Measurements from ENCODE around the gene NUB1. TPM values are rescaled to one million over a fixed set of nuclear protein-coding genes. Genes with fewer than 3 reads are reported as not detected.

Gene NUB1
- total RNA-seq, 2 donors from 2014 or later, result 79.0 to 84.1 TPM

DNA sequence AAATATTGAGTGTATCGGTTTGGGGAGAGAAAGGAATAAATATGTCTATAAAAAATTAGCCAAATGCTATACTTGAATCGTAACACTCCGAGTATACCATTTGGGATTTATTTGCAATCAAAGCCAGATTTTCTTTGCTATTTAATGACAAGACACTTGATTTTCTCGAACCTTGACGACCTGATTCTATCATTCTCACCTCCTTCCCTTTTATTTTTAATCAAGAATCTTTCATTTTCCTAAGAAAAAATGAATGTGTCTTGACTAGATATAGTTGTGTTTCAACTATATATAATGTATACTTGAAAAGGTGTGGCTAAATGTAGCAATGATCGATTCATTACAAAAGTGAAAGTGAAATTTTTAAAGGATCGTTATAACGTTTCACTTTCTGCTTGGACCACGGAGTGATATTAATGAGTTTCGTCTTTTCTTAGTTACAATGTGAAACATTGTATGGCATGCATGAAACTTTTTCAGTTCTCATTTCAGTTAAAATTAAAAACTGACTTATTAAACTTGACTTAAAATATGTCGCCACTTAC lies 562 bp downstream of the NUB1 start:
- DNase-seq (no peak), ATAC-seq (replicated peaks in 1 of 2) (peak; percentile 62 to 64)
- Mint-ChIP-seq H3K9me3 (peaks cover 0 to 4% of the 10 kb centered on the region in 2 donors), H3K27ac (peak overlapping the region; percentile 99), H3K4me3 (peak overlapping the region; percentile 84 to 97), H3K36me3 (ENCODE audit: insufficient read depth in 2 of 2) (peaks cover 0 to 4% of the 10 kb centered on the region in 2 donors), H3K4me1 (ENCODE audit: low read depth) (peaks cover 47% of the 10 kb centered on the region), H3K27me3 (ENCODE audit: low read depth) (no peaks in the 10 kb centered on the region)

DNA sequence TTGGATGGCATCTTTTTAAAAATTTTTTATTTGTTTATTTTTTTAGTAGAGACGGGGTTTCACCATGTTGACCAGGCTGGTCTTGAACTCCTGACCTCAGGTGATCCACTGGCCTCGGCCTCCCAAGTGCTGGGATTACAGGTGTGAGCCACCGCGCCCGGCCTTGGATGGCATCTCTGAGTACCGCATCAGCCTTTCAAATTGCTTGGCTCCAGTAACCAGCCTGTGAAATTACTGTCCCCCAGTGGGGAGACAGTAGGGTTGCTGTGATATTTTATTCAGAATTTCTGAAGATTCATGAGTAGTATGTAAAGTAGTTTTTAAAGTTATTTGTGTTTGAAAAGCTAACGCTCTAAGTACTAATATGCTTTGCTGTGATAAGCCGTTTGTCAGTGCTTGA lies 1.2 kb downstream of the NUB1 start:
- no peaks in the 10 kb centered on the region for H3K27me3 Mint-ChIP-seq (ENCODE audit: low read depth)
- peaks cover 0 to 4% of the 10 kb centered on the region in 2 donors for H3K36me3 Mint-ChIP-seq (ENCODE audit: insufficient read depth in 2 of 2)
- H3K4me3 Mint-ChIP-seq, result peak overlapping the region; percentile 84 to 97
- peaks cover 47% of the 10 kb centered on the region for H3K4me1 Mint-ChIP-seq (ENCODE audit: low read depth)
- H3K9me3 Mint-ChIP-seq, result peaks cover 0 to 4% of the 10 kb centered on the region in 2 donors
- H3K27ac Mint-ChIP-seq, result peak overlapping the region; percentile 99
- DNase-seq, result no peak
- ATAC-seq (replicated peaks in 1 of 2), result no peak

DNA sequence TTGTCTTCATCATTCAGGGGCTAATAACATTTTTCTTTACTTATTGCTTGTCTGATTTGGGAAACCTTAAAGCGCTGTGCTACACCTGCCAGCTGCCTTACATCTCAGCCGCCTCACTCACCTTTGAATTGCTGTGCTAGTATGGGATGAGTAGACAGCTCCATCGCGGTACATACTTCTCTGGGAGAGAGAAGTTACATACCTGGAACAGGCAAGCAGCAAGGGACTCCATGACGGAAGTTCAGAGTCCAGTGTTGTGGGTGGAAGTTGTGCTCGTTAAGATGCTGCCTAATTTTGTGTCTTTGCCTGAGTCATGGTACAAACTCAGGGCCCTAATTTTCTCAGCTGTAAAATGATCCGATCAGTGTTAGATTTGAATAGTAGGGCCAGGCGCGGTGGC lies 1.9 kb downstream of the NUB1 start:
- peaks cover 51% of the 10 kb centered on the region for H3K4me1 Mint-ChIP-seq (ENCODE audit: low read depth)
- H3K4me3 Mint-ChIP-seq, result peak overlapping the region; percentile 76 to 84
- H3K36me3 Mint-ChIP-seq (ENCODE audit: insufficient read depth in 2 of 2), result peaks cover 2 to 4% of the 10 kb centered on the region in 2 donors
- DNase-seq, result no peak
- H3K9me3 Mint-ChIP-seq, result peaks cover 0 to 4% of the 10 kb centered on the region in 2 donors
- H3K27ac Mint-ChIP-seq, result peak overlapping the region; percentile 6
- no peaks in the 10 kb centered on the region for H3K27me3 Mint-ChIP-seq (ENCODE audit: low read depth)
- ATAC-seq (replicated peaks in 1 of 2), result no peak

DNA sequence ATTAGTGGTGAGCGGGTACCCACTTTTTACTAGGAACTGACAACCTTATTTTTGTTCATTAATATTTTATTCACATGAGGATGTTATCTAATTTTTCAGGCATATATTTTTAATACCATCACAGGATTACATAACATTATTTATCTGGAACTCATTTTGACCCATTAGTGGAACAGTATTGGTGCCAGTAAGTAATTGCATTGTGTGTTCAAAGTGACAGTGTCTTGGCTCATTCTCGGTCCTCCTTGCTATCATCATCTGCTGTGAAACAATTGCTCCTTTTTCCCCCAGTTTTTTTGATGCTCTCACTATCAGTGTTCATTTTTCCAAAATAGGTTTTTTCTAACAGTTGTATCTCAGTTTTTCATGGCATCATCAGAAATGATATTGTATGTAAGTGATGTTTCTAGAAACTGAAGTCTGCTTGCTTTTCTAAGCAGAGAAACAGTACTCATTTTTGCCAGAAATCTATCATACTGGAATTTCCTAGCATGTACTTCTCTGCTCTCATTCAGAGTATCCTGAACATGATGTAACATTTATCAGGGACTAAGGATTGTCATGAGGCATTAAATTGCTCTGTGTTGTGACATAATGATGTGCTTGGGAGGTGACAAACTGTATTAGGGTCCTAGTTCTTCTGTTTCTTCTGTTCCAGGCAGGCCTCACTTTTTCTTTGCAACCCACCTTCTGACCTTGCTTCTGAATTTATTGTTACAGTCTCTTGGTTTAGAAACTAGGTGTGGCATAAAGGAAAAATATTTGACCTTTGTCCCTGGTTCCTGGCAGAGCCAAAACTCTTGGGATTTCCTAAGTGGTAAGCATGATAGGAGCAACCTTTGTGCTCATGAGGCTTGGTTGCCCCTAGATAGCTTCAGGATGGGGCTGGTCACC lies 4.2 kb downstream of the NUB1 start:
- H3K27ac Mint-ChIP-seq, result peak overlapping the region; percentile 95
- peaks cover 2 to 4% of the 10 kb centered on the region in 2 donors for H3K36me3 Mint-ChIP-seq (ENCODE audit: insufficient read depth in 2 of 2)
- no peaks in the 10 kb centered on the region for H3K9me3 Mint-ChIP-seq
- no peak for DNase-seq
- no peak for ATAC-seq (replicated peaks in 1 of 2)
- H3K4me3 Mint-ChIP-seq, result peak overlapping the region in 1 of 2 donors; percentile 71
- H3K4me1 Mint-ChIP-seq (ENCODE audit: low read depth), result peaks cover 54% of the 10 kb centered on the region
- no peaks in the 10 kb centered on the region for H3K27me3 Mint-ChIP-seq (ENCODE audit: low read depth)

DNA sequence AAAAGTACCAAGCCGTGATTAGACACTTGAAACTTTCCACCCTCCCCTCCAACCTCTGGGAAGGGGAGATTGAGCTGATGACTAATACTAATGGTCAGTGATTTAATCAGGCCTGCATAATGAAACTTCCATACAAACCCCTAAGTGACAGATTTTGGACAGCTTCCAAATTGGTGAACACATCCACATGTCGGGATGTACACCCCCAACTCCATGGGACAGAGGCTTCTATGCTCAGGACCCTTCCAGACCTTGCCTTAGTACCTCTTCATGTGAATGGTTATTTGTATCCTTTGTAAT lies 4.8 kb downstream of the NUB1 start:
- Mint-ChIP-seq H3K27me3 (ENCODE audit: low read depth) (no peaks in the 10 kb centered on the region), H3K36me3 (ENCODE audit: insufficient read depth in 2 of 2) (peaks cover 3 to 4% of the 10 kb centered on the region in 2 donors), H3K4me3 (no peak overlapping the region), H3K9me3 (no peaks in the 10 kb centered on the region), H3K27ac (peak overlapping the region; percentile 44), H3K4me1 (ENCODE audit: low read depth) (peaks cover 55% of the 10 kb centered on the region)
- ATAC-seq (replicated peaks in 1 of 2) (no peak), DNase-seq (no peak)

DNA sequence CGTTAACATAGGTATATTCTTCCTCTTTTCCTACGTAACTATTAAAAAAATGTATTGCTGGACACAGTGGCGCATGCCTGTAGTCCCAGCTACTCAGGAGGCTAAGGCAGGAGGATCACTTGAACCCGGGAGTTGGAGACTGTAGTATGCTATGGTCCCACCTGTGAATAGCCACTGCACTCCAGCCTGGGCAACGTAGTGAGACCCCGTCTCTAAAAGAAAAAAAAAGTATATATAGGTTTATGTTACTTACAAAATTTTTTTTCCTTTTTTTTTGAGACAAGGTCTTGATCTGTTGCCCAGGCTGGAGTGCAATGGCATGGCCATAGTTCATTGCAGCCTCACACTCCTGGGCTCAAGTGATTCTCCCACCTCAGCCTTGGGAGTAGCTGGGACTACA lies 5.6 kb downstream of the NUB1 start:
- H3K4me3 Mint-ChIP-seq, result no peak overlapping the region
- peaks cover 63% of the 10 kb centered on the region for H3K4me1 Mint-ChIP-seq (ENCODE audit: low read depth)
- no peaks in the 10 kb centered on the region for H3K9me3 Mint-ChIP-seq
- DNase-seq (no peak), ATAC-seq (replicated peaks in 1 of 2) (no peak)
- H3K36me3 Mint-ChIP-seq (ENCODE audit: insufficient read depth in 2 of 2), result peaks cover 4 to 7% of the 10 kb centered on the region in 2 donors
- H3K27ac Mint-ChIP-seq, result no peak overlapping the region
- no peaks in the 10 kb centered on the region for H3K27me3 Mint-ChIP-seq (ENCODE audit: low read depth)

DNA sequence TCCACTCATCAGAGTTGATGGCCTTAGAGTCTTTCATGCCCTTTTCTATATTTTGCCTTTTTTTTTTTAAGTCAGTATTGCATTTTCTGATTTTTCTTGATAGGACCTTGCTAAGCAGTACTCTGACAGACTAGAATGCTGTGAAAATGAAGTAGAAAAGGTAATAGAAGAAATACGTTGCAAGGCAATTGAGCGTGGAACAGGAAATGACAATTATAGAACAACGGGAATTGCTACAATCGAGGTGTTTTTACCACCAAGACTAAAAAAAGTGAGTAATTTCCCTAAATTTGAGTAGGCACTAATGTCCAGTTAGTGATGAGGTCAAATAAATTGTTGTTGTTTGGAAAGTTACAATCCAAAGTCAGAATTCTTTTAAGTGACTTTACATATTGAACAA lies 7.4 kb downstream of the NUB1 start:
- no peak for ATAC-seq (replicated peaks in 1 of 2)
- Mint-ChIP-seq H3K4me1 (ENCODE audit: low read depth) (peaks cover 62% of the 10 kb centered on the region), H3K36me3 (ENCODE audit: insufficient read depth in 2 of 2) (peaks cover 8 to 11% of the 10 kb centered on the region in 2 donors), H3K9me3 (no peaks in the 10 kb centered on the region), H3K4me3 (peak overlapping the region; percentile 66 to 90), H3K27me3 (ENCODE audit: low read depth) (no peaks in the 10 kb centered on the region), H3K27ac (peak overlapping the region; percentile 97)
- DNase-seq, result no peak

DNA sequence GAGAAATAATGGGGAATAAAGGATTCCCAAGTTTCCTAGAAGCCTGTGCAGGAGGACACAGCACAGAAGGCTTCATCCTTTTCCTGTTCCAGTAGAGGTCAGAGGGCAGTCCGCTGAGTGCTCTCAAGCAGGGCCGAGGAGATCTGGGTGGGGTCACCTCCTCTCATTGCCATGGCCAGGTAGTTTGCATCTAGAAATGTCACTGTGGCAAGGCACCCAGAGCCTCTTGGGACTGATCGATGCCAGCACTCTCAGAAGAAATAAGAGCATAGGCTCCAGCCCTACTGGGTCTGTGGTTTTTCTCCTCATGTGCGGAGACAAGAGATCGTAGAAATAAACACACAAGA lies 7.9 kb downstream of the NUB1 start:
- Mint-ChIP-seq H3K27me3 (ENCODE audit: low read depth) (no peaks in the 10 kb centered on the region), H3K27ac (peak overlapping the region; percentile 97), H3K36me3 (ENCODE audit: insufficient read depth in 2 of 2) (peaks cover 8 to 11% of the 10 kb centered on the region in 2 donors), H3K4me3 (peak overlapping the region; percentile 66 to 90), H3K4me1 (ENCODE audit: low read depth) (peaks cover 64% of the 10 kb centered on the region), H3K9me3 (no peaks in the 10 kb centered on the region)
- DNase-seq, result no peak
- ATAC-seq (replicated peaks in 1 of 2), result peak; percentile 56 to 59

DNA sequence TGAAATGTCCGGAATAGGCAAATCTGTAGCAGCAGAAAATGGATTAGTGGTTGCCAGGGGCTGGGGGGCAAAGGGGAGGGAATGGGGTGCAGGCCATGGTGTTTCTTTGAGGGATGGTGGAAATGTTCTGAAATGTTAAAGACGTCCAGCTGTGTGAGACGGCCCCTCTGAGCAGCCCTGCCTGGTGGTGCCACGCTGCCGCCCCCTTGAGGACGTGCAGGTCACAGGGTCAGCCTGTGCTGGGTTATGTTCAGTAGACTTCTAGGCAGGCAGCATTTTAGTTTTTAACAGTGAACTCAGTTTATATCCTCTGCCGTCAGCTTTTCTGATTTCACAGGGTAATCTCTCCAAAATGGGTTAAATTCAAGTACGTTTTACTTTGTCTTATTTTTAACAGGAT lies 9.4 kb downstream of the NUB1 start:
- DNase-seq, result peak; percentile 68
- peaks cover 13 to 14% of the 10 kb centered on the region in 2 donors for H3K36me3 Mint-ChIP-seq (ENCODE audit: insufficient read depth in 2 of 2)
- peak overlapping the region; percentile 88 for H3K27ac Mint-ChIP-seq
- H3K4me3 Mint-ChIP-seq, result peak overlapping the region; percentile 67 to 82
- peak; percentile 29 to 30 for ATAC-seq (replicated peaks in 1 of 2)
- H3K4me1 Mint-ChIP-seq (ENCODE audit: low read depth), result peaks cover 56% of the 10 kb centered on the region
- H3K9me3 Mint-ChIP-seq, result no peaks in the 10 kb centered on the region
- H3K27me3 Mint-ChIP-seq (ENCODE audit: low read depth), result no peaks in the 10 kb centered on the region

DNA sequence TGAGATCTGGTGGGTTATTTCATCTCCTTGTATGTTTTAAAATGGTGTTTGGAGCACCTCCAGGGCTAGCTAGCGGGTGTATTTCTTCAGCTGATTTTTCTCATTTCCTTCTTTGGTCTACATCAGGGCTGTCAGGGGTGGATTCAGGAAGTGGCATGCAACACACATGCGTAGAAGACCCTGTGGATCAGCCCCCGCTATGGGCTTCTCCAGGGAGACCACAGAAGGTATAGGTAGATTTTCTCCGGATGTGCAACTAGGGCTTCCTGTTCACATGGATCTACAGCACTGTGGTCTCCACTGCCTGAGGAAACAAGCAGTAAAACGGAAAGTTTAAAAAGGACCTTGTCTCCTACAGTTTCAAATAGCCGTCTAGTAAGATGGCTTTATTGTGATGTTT lies 10.4 kb downstream of the NUB1 start:
- peak overlapping the region; percentile 88 for H3K27ac Mint-ChIP-seq
- peaks cover 13 to 14% of the 10 kb centered on the region in 2 donors for H3K36me3 Mint-ChIP-seq (ENCODE audit: insufficient read depth in 2 of 2)
- H3K4me1 Mint-ChIP-seq (ENCODE audit: low read depth), result peaks cover 53% of the 10 kb centered on the region
- H3K27me3 Mint-ChIP-seq (ENCODE audit: low read depth), result no peaks in the 10 kb centered on the region
- peak overlapping the region; percentile 67 to 82 for H3K4me3 Mint-ChIP-seq
- DNase-seq (peak; percentile 44 to 49), ATAC-seq (replicated peaks in 1 of 2) (peak; percentile 20 to 47)
- H3K9me3 Mint-ChIP-seq, result no peaks in the 10 kb centered on the region

DNA sequence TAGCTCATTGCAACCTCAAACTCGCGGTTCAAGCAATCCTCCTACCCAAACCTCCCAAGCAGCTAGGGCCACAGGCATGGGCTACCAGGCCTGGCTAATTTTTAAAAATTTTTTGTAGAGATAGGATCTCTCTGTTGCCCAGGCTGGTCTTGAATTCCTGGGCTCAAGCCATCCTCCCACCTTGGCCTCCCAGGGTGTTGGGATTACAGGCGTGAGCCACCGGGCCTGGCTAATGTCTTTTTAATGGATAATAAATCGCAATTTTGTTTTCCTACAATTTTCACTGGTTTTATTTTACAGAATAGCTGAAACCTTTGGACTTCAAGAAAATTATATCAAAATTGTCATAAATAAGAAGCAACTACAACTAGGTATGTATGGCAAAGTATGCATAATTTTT lies 10.9 kb downstream of the NUB1 start:
- no peak for DNase-seq
- peaks cover 13 to 17% of the 10 kb centered on the region in 2 donors for H3K36me3 Mint-ChIP-seq (ENCODE audit: insufficient read depth in 2 of 2)
- no peak for ATAC-seq (replicated peaks in 1 of 2)
- no peaks in the 10 kb centered on the region for H3K27me3 Mint-ChIP-seq (ENCODE audit: low read depth)
- H3K9me3 Mint-ChIP-seq, result no peaks in the 10 kb centered on the region
- peak overlapping the region; percentile 88 for H3K27ac Mint-ChIP-seq
- H3K4me3 Mint-ChIP-seq, result no peak overlapping the region
- peaks cover 53% of the 10 kb centered on the region for H3K4me1 Mint-ChIP-seq (ENCODE audit: low read depth)

DNA sequence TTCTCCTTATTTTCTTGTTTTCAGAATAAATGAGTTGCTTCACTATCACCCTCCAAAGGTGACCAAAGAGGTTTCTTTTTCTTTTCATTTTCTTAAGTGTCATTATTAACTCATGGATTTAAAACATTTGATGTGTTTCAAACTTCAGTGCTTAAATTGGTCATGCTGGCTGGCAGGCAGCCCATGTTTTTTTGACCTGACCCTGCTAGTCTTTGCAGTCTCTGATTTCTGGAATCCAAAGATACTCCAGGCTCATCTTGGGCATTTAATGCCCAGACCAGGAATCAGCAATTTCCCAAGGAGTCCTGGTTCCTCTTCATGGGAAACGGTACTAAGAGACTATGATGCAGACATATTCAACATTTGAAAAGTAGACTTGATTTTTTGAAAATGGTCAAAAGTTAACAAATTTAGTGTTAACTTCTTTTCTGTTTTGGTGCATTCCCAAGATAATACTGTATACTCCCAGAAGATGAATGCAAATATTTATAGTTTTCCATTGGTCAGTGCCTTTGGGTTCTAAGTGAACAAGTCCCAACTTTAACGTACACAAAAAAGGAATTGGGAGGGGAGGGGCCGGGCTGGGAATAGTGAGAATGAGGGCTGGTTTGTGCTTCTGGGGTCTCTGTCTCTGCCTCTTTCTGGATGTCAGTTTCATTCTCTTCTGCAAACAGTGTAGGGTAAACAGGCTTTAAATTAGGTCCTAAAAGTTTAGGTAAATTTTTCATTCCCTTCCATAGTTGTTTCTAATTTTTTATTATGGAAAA lies 19.8 kb downstream of the NUB1 start:
- H3K27me3 Mint-ChIP-seq (ENCODE audit: low read depth), result no peaks in the 10 kb centered on the region
- H3K4me1 Mint-ChIP-seq (ENCODE audit: low read depth), result no peaks in the 10 kb centered on the region
- no peaks in the 10 kb centered on the region for H3K9me3 Mint-ChIP-seq
- H3K27ac Mint-ChIP-seq, result no peak overlapping the region
- H3K36me3 Mint-ChIP-seq (ENCODE audit: insufficient read depth in 2 of 2), result peaks cover 5 to 18% of the 10 kb centered on the region in 2 donors
- DNase-seq (no peak), ATAC-seq (replicated peaks in 1 of 2) (no peak)
- no peak overlapping the region for H3K4me3 Mint-ChIP-seq

DNA sequence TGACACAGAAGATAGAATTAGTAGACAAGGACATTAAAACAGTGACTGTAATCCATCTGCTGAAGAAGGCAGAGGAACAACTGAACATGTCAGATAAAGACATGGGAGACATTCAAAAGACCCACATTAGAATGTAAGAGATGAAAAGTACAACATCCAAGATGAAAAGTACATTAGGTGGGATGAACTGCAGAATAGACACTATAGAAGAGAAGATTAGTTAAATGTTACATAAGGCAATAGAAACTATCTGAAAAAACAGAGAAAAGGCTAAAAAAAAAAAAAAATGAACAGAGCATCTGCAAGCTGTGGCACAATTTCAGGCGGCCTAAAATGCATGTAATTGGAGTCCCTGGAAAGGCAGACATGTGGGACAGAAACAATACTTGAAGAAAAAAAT lies 21.6 kb downstream of the NUB1 start:
- DNase-seq (no peak), ATAC-seq (replicated peaks in 1 of 2) (no peak)
- H3K36me3 Mint-ChIP-seq (ENCODE audit: insufficient read depth in 2 of 2), result peaks cover 5 to 14% of the 10 kb centered on the region in 2 donors
- H3K4me3 Mint-ChIP-seq, result no peak overlapping the region
- no peaks in the 10 kb centered on the region for H3K27me3 Mint-ChIP-seq (ENCODE audit: low read depth)
- peaks cover 4% of the 10 kb centered on the region for H3K4me1 Mint-ChIP-seq (ENCODE audit: low read depth)
- no peaks in the 10 kb centered on the region for H3K9me3 Mint-ChIP-seq
- peak overlapping the region; percentile 5 for H3K27ac Mint-ChIP-seq

All from activated T-cell treated with anti-CD3 and anti-CD28 coated beads, Interleukin-2, amount 50 U/mL, for 72 hours (primary cell).